H1 (cell line): ENCODE data around the gene KIAA1671. TPM values are rescaled to one million over a fixed set of nuclear protein-coding genes. Genes with fewer than 3 reads are reported as not detected.

Experiments
- CTCF ChIA-PET: fragments of 300-600 bp; sonication (Branson Sonifier 250); formaldehyde crosslinking; loops from one replicate; lab custom pipeline; 2021; ENCODE audit not compliant: partially characterized antibody; lab: Charles Lee
- POLR2A ChIA-PET: fragments of 300-600 bp; sonication (Branson Sonifier 250); formaldehyde crosslinking; loops from one replicate; lab custom pipeline; 2021; ENCODE audit warnings: inconsistent platforms; ENCODE audit not compliant: partially characterized antibody; lab: Charles Lee
- DNase-seq, 2 experiments: peaks; one replicate each; pipeline versions ENCODE4 v3.0.0 to v3.0.0-alpha.2; 2010 to 2022; ENCODE audit warnings: low spot score in 2 of 2, low read depth in 1 of 2, mixed read lengths in 1 of 2
- FAIRE-seq: peaks from 2 replicates; lab custom pipeline; 2011; peaks lifted over from hg19 to GRCh38; lab: Jason Lieb, UNC
- H2AFZ ChIP-seq: 2 replicates; pipeline ENCODE4 v1.8.1; 2012; ENCODE audit warnings: low read length, inconsistent platforms
- H2AK5ac ChIP-seq: 2 replicates; pipeline ENCODE4 v1.6.1; 2013; ENCODE audit warnings: low read depth, low read length
- H2BK120ac ChIP-seq: replicated peaks from 2 replicates; pipeline ENCODE3; 2013; ENCODE audit warnings: low read depth, low read length, inconsistent platforms
- H2BK12ac ChIP-seq: 2 replicates; pipeline ENCODE4 v1.6.1; 2013; ENCODE audit warnings: low read depth, low read length
- H2BK15ac ChIP-seq: 2 replicates; pipeline ENCODE4 v1.6.1; 2013; ENCODE audit warnings: low read length
- H2BK20ac ChIP-seq: 2 replicates; pipeline ENCODE4 v1.6.1; 2013; ENCODE audit warnings: low read length
- H2BK5ac ChIP-seq: 2 replicates; pipeline ENCODE4 v1.6.1; 2013; ENCODE audit warnings: low read depth, low read length
- H3K14ac ChIP-seq: 2 replicates; pipeline ENCODE4 v1.6.1; 2013; ENCODE audit warnings: inconsistent platforms; ENCODE audit not compliant: insufficient read length
- H3K18ac ChIP-seq: 2 replicates; pipeline ENCODE4 v1.6.1; 2013; ENCODE audit warnings: low read length; ENCODE audit errors: extremely low read depth
- H3K23ac ChIP-seq: 2 replicates; pipeline ENCODE4 v1.6.1; 2013; ENCODE audit warnings: inconsistent platforms; ENCODE audit not compliant: insufficient read length
- H3K23me2 ChIP-seq: 2 replicates; pipeline ENCODE4 v1.6.1; 2013; ENCODE audit warnings: low read depth, low read length
- H3K27ac ChIP-seq: 2 replicates; pipeline ENCODE4 v1.6.1; 2011; ENCODE audit warnings: low read depth, low read length, inconsistent platforms
- H3K27me3 ChIP-seq, 4 experiments: replicated peaks in 1 of 4; 1 replicate in 1 of 4; 2 replicates in 3 of 4; pipeline versions ENCODE4 v1.6.1 to v1.8.1; 2011 to 2013; ENCODE audit warnings: low read length in 3 of 4, mild to moderate bottlenecking in 3 of 4, inconsistent platforms in 2 of 4, mixed read lengths in 2 of 4, moderate library complexity in 1 of 4; ENCODE audit not compliant: control insufficient read depth in 3 of 4, insufficient read depth in 3 of 4; ENCODE audit errors: extremely low read depth in 1 of 4
- H3K36me3 ChIP-seq, 4 experiments: 2 replicates each; pipeline versions ENCODE4 v1.6.1 to v1.8.1; 2011 to 2013; ENCODE audit warnings: mild to moderate bottlenecking in 4 of 4, low read length in 3 of 4, moderate library complexity in 2 of 4, control low read depth in 1 of 4, inconsistent platforms in 1 of 4; ENCODE audit not compliant: insufficient read depth in 4 of 4, control insufficient read depth in 2 of 4
- H3K4ac ChIP-seq: replicated peaks from 2 replicates; pipeline ENCODE3; 2013; ENCODE audit warnings: low read length, low read depth, mixed read lengths, inconsistent platforms; ENCODE audit not compliant: insufficient read length
- H3K4me1 ChIP-seq, 4 experiments: replicated peaks in 1 of 4; 1 replicate in 1 of 4; 2 replicates in 3 of 4; pipeline versions ENCODE4 v1.6.1 to v1.8.1; 2011 to 2013; ENCODE audit warnings: low read length in 3 of 4, inconsistent platforms in 2 of 4, mixed read lengths in 1 of 4; ENCODE audit not compliant: insufficient read depth in 4 of 4, control insufficient read depth in 3 of 4
- H3K4me2 ChIP-seq, 2 experiments: 2 replicates each; pipeline versions ENCODE4 v1.6.1 to v1.8.1; 2011 to 2013; ENCODE audit warnings: low read depth in 2 of 2, low read length in 2 of 2, control low read depth in 1 of 2, inconsistent platforms in 1 of 2, mild to moderate bottlenecking in 1 of 2; ENCODE audit not compliant: insufficient read depth in 1 of 2
- H3K4me3 ChIP-seq, 4 experiments: fragments of 200-600, 300-600 bp in 1 of 4; sonication (generic), shearing (Covaris generic), sonication (Bioruptor Twin) in 1 of 4; 2 replicates each; pipeline versions ENCODE4 v1.5.1 to v1.8.1; 2011 to 2016; ENCODE audit warnings: low read length in 4 of 4, low read depth in 3 of 4, control low read depth in 2 of 4, inconsistent platforms in 2 of 4, mild to moderate bottlenecking in 2 of 4, mixed read lengths in 1 of 4, moderate library complexity in 1 of 4; ENCODE audit not compliant: insufficient read depth in 2 of 4; ENCODE audit errors: extremely low read depth in 1 of 4
- H3K56ac ChIP-seq: replicated peaks from 2 replicates; pipeline ENCODE3; 2013; ENCODE audit warnings: low read depth, mild to moderate bottlenecking, mixed read lengths, low read length, inconsistent platforms; ENCODE audit not compliant: insufficient read length
- H3K79me1 ChIP-seq: 2 replicates; pipeline ENCODE4 v1.6.1; 2013; ENCODE audit warnings: low read depth, low read length, control low read depth
- H3K79me2 ChIP-seq, 2 experiments: 2 replicates each; pipeline versions ENCODE4 v1.6.1 to v1.8.1; 2012 to 2013; ENCODE audit warnings: low read length in 2 of 2, mild to moderate bottlenecking in 2 of 2, inconsistent platforms in 1 of 2; ENCODE audit not compliant: insufficient read depth in 2 of 2, control insufficient read depth in 1 of 2
- H3K9ac ChIP-seq, 4 experiments: replicated peaks in 1 of 4; 1 replicate in 1 of 4; 2 replicates in 3 of 4; pipeline versions ENCODE4 v1.6.1 to v1.8.1; 2011 to 2013; ENCODE audit warnings: low read depth in 3 of 4, low read length in 3 of 4, control low read depth in 2 of 4, mild to moderate bottlenecking in 2 of 4, moderate library complexity in 2 of 4, inconsistent platforms in 1 of 4; ENCODE audit errors: extremely low read depth in 1 of 4
- H3K9me3 ChIP-seq, 2 experiments: 2 replicates each; pipeline versions ENCODE4 v1.6.1 to v1.8.1; 2012 to 2013; ENCODE audit warnings: mild to moderate bottlenecking in 2 of 2, moderate library complexity in 2 of 2, control low read depth in 1 of 2, inconsistent platforms in 1 of 2, low read depth in 1 of 2, low read length in 1 of 2, mixed read lengths in 1 of 2; ENCODE audit not compliant: insufficient read depth in 2 of 2
- H4K20me1 ChIP-seq, 2 experiments: replicated peaks in 1 of 2; 2 replicates each; pipeline versions ENCODE3 to v1.8.1; 2011 to 2013; ENCODE audit warnings: inconsistent platforms in 2 of 2, low read length in 2 of 2, mild to moderate bottlenecking in 1 of 2; ENCODE audit not compliant: insufficient read depth in 2 of 2, control insufficient read depth in 1 of 2
- H4K5ac ChIP-seq: 2 replicates; pipeline ENCODE4 v1.6.1; 2013; ENCODE audit warnings: low read length, low read depth, mixed read lengths, inconsistent platforms; ENCODE audit not compliant: insufficient read length
- H4K8ac ChIP-seq: 2 replicates; pipeline ENCODE4 v1.8.0; 2013; ENCODE audit warnings: mild to moderate bottlenecking, moderate library complexity, low read length, inconsistent platforms; ENCODE audit not compliant: insufficient read depth; ENCODE audit errors: extremely low read depth
- H4K91ac ChIP-seq: replicated peaks from 2 replicates; pipeline ENCODE3; 2013; ENCODE audit warnings: low read length, mixed read lengths, inconsistent platforms; ENCODE audit not compliant: insufficient read length
- BRCA1 ChIP-seq: IDR thresholded peaks from 2 replicates; pipeline ENCODE4 v1.6.1; 2012; ENCODE audit warnings: low read depth, low read length, improper control_type of control experiment
- CHD2 ChIP-seq: IDR thresholded peaks from 2 replicates; pipeline ENCODE4 v1.6.1; 2012; ENCODE audit warnings: low read length, improper control_type of control experiment
- CREB1 ChIP-seq: IDR thresholded peaks from 2 replicates; pipeline ENCODE4 v1.6.1; 2012; ENCODE audit warnings: inconsistent platforms
- EGR1 ChIP-seq: IDR thresholded peaks from 2 replicates; pipeline ENCODE4 v1.6.1; 2011; ENCODE audit warnings: low read depth, low read length, borderline replicate concordance
- JUN ChIP-seq: IDR thresholded peaks from 2 replicates; pipeline ENCODE4 v1.6.1; 2011; ENCODE audit warnings: low read depth, mild to moderate bottlenecking, improper control_type of control experiment, low read length
- MAFK ChIP-seq: IDR thresholded peaks from 2 replicates; pipeline ENCODE4 v1.6.1; 2012; ENCODE audit warnings: low read depth, mild to moderate bottlenecking, improper control_type of control experiment, low read length
- NANOG ChIP-seq: IDR thresholded peaks from 2 replicates; pipeline ENCODE4 v1.6.1; 2011; ENCODE audit warnings: low read length, low read depth, mild to moderate bottlenecking, inconsistent platforms; ENCODE audit not compliant: insufficient read depth, poor library complexity, severe bottlenecking
- POU5F1 ChIP-seq: IDR thresholded peaks from 2 replicates; pipeline ENCODE4 v1.6.1; 2011; ENCODE audit warnings: low read depth, mild to moderate bottlenecking, low read length, moderate library complexity
- RFX5 ChIP-seq: IDR thresholded peaks from 2 replicates; pipeline ENCODE4 v1.6.1; 2011; ENCODE audit warnings: low read depth, low read length, improper control_type of control experiment, borderline replicate concordance
- SRF ChIP-seq: IDR thresholded peaks from 2 replicates; pipeline ENCODE4 v1.6.1; 2011; ENCODE audit warnings: mild to moderate bottlenecking, low read depth, low read length, moderate library complexity
- SUZ12 ChIP-seq: fragments of 200-600 bp; sonication (generic); IDR thresholded peaks from 2 replicates; pipeline ENCODE4 v1.6.1; 2012; ENCODE audit warnings: mild to moderate bottlenecking, inconsistent platforms, low read length, moderate library complexity, mixed read lengths
- TAF7 ChIP-seq: optimal IDR thresholded peaks from 2 replicates; pipeline ENCODE3; 2011; ENCODE audit warnings: low read depth, mild to moderate bottlenecking, inconsistent platforms, low read length, moderate library complexity, borderline replicate concordance
- TCF12 ChIP-seq: IDR thresholded peaks from 2 replicates; pipeline ENCODE4 v1.6.1; 2011; ENCODE audit warnings: low read depth, mild to moderate bottlenecking, low read length
- TEAD4 ChIP-seq: IDR thresholded peaks from 2 replicates; pipeline ENCODE4 v1.6.1; 2012; ENCODE audit warnings: low read depth, low read length, inconsistent platforms, mixed read lengths
- WGBS, 2 experiments: shearing (Covaris generic) in 1 of 2; methylation state at CpG; one replicate each; pipeline versions ENCODE4 v1.1.6 to v1.1.7; 2013 to 2015; ENCODE audit warnings: low lambda C conversion rate in 2 of 2, mixed read lengths in 2 of 2, inconsistent platforms in 1 of 2, low coverage in 1 of 2, missing lambda C conversion rate in 1 of 2; ENCODE audit not compliant: insufficient replicate concordance in 2 of 2, insufficient coverage in 1 of 2, insufficient read length in 1 of 2; ENCODE audit errors: extremely low coverage in 1 of 2, missing lambda C conversion rate in 1 of 2; 5-methylcytosine and 5-hydroxymethylcytosine counted together
- polyA plus RNA-seq, 7 experiments: library from polyadenylated mRNA; depleted of rRNA in 3 of 7; stranded (reverse) in 5 of 7; unstranded in 2 of 7; fragments of >200 nt in 5 of 7; fragments of 200-250 nt in 2 of 7; gene quantifications; 1 replicate in 5 of 7; 2 replicates in 1 of 7; 4 replicates in 1 of 7; pipeline versions ENCODE4 v1.2.1 to v1.2.3, GENCODE V29; 2011 to 2013; ENCODE audit warnings: missing spikeins in 2 of 7, mixed read lengths in 2 of 7
- total RNA-seq: library from RNA; stranded (reverse); fragmentation: NEBNext Ultra II Directional; extraction: Animal tissue kit (Norgen Biotek cat#: 25700); gene quantifications from 2 replicates; pipeline ENCODE4 v1.2.1, GENCODE V29; 2021

The KIAA1671 gene
- total and polyA plus RNA-seq, 2 of the 8 experiments (the other 6 are each of a cell fraction or from before 2014, with no cell fraction given): 6.4 to 23.9 TPM

DNA sequence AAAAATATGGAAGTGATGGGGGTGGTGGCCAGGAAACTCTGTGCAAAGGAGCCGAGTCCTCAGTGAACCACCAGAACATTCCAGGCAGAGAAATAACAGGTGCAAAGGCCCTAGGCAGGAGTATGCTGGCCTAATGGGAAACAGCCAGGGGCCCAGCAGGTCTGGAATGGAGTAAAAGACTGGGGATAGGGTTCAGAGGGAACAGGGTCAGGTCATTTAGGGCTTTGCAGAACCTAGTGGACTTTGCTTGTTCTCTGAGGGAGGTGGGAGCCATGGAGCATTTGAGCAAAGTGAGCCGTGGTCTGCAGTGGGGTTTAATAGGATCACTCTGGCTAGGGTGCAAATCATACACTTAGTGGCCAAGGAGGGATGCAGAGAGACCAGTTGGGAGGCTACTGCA is 255.8 kb downstream of the KIAA1671 start:
- Histone ChIP-seq H3K4me3 (no peak overlapping the region), H3K36me3 (no peaks in the 10 kb centered on the region), H4K20me1 (no peaks in the 10 kb centered on the region), H2AK5ac (no peak overlapping the region), H3K9ac (no peak overlapping the region), H2BK120ac (no peak overlapping the region), H3K27ac (no peak overlapping the region), H3K4me1 (peaks cover 0 to 2% (median 0%) of the 10 kb centered on the region in 4 experiments; a peak in 1 of 7 replicates), H2BK20ac (no peak overlapping the region), H2BK12ac (no peak overlapping the region), H2AFZ (no peak overlapping the region), H2BK5ac (no peak overlapping the region), H2BK15ac (no peak overlapping the region), H3K27me3 (no peaks in the 10 kb centered on the region), H3K4ac (no peak overlapping the region), H3K56ac (no peak overlapping the region), H3K4me2 (no peak overlapping the region), H4K8ac (no peak overlapping the region), H3K23me2 (peaks cover 4% of the 10 kb centered on the region; the same call in 1 of the 2 replicates)
- FAIRE-seq (no peak), DNase-seq (no peak)
- TF ChIP-seq MAFK (no peak), TEAD4 (no peak), CREB1 (no peak), BRCA1 (no peak), CHD2 (no peak), TCF12 (no peak), POU5F1 (no peak), TAF7 (no peak), EGR1 (no peak), JUN (no peak), SUZ12 (no peak), NANOG (no peak), SRF (no peak), RFX5 (no peak)
- TF ChIP-seq, all 59 proteins: peak for 0
- Histone ChIP-seq H3K79me1 (no peaks in the 10 kb centered on the region), H4K5ac (no peak overlapping the region), H3K18ac (no peak overlapping the region), H3K79me2 (no peaks in the 10 kb centered on the region), H3K23ac (no peak overlapping the region), H4K91ac (no peak overlapping the region), H3K14ac (no peak overlapping the region), H3K9me3 (peaks cover 0 to under 1% of the 10 kb centered on the region in 2 experiments; a peak in 1 of 4 replicates)
- CTCF ChIA-PET: interaction anchor here (1.2 kb wide), 1 partner anchor 12 kb away, joined by 6 read pairs; the partner anchor contains the start of gene CRYBB2
- POLR2A ChIA-PET: no interaction called here
- WGBS, 2 experiments: 92% methylated on average over 2 of the region's 2 CpGs; no CpG with 5 or more reads in 1 of the 2 experiments
